GM06990 (cell line): ENCODE data around the gene PTPRN2.

ENCODE experiments used
- DNase-seq: peaks from one replicate; pipeline ENCODE4 v3.0.0-alpha.2; 2011; ENCODE audit not compliant: insufficient read length; ENCODE audit errors: extremely low read depth
- H3K27me3 ChIP-seq: replicated peaks from 2 replicates; pipeline ENCODE4 v1.6.0; 2011; ENCODE audit warnings: low read length; ENCODE audit not compliant: control insufficient read depth, insufficient read depth
- H3K36me3 ChIP-seq: 2 replicates; pipeline ENCODE4 v1.5.1; 2011; ENCODE audit warnings: low read length; ENCODE audit not compliant: control insufficient read depth, insufficient read depth
- H3K4me3 ChIP-seq: replicated peaks from 2 replicates; pipeline ENCODE4 v1.5.1; 2011; ENCODE audit warnings: low read depth, mild to moderate bottlenecking, control low read depth, low read length
- TF ChIP-seq, protein P1 (sequence below): IDR thresholded peaks from 2 replicates; pipeline ENCODE4 v1.5.1; 2011; ENCODE audit warnings: low read length, control low read depth, mild to moderate bottlenecking, inconsistent platforms; ENCODE audit not compliant: insufficient read depth, poor library complexity, severe bottlenecking

Gene PTPRN2

DNA sequence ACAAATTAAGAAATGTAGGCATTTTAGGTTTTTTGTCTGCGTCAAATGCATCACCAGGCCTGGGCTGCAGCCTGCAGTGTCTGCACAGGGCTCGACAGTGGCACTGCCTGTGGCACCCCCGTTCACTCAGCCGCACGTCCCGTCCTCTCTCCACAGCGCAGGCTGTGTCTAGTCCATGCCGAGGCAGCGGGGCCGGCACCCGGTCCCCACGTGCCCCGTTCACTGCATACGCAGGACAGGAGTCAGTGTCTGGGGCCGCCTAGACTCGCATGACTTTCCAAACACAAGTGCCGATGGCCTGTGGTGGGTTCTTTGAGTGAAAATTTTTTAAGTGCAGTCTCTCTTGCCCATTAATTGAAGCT, 446.4 kb downstream of the PTPRN2 start:
- H3K4me3 ChIP-seq: no peak overlapping the region
- TF ChIP-seq, protein P1, sequence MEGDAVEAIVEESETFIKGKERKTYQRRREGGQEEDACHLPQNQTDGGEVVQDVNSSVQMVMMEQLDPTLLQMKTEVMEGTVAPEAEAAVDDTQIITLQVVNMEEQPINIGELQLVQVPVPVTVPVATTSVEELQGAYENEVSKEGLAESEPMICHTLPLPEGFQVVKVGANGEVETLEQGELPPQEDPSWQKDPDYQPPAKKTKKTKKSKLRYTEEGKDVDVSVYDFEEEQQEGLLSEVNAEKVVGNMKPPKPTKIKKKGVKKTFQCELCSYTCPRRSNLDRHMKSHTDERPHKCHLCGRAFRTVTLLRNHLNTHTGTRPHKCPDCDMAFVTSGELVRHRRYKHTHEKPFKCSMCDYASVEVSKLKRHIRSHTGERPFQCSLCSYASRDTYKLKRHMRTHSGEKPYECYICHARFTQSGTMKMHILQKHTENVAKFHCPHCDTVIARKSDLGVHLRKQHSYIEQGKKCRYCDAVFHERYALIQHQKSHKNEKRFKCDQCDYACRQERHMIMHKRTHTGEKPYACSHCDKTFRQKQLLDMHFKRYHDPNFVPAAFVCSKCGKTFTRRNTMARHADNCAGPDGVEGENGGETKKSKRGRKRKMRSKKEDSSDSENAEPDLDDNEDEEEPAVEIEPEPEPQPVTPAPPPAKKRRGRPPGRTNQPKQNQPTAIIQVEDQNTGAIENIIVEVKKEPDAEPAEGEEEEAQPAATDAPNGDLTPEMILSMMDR: no peak
- no peak for DNase-seq
- H3K27me3 ChIP-seq: no peaks in the 10 kb centered on the region
- no peaks in the 10 kb centered on the region for H3K36me3 ChIP-seq

DNA sequence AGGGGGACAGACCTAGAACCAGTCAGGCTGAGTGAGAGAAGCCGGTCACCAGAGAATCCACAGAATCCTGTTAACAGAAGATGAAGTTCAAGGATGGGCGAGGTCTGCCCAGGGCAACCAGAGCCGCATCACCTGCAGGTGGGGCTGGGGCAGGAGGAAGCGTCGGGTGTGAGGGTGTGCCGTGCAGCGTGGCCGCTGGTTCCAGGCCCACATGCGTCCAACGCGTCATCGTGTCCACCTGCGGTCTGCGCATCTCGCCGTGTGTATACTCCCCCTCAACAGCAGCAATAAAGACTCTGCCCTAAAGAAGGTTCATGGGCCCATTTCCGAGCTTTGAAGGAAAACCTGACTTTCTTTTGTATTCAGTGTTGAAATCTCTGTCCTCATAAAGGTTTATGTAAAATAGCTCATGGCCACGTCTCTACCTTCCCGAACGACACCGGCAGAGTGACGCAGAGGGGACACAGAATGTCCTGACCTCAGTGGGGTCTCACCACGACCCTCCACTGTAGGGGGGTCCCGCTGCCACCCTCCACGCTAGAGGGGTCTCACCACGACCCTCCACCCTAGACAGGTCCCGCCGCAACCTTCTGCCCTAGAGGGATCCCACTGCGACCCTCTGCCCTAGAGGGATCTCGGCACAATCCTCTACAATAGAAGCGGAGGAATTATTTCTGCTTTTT, 446.9 kb downstream of the PTPRN2 start:
- TF ChIP-seq, protein P1: no peak
- Histone ChIP-seq H3K36me3 (no peaks in the 10 kb centered on the region), H3K27me3 (no peaks in the 10 kb centered on the region), H3K4me3 (no peak overlapping the region)
- no peak for DNase-seq

DNA sequence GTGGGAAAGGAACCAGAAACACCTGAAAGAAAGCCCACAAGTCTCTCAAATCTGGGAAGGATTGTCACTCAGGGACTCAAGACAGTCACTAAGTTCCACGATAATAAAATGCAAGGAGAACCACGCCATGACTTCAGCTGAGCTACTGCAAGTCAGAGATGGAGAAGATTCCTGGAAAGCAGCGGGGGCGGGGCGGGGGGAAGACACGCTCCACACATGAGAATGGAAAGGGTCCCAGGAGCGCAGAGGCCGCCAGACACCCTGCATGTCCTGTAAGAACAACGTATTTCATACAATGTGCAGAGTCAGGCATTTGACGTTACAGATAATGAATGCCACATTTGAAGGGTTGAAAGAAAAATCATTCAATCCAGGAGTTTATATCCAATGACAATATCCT, 448.1 kb downstream of the PTPRN2 start:
- Histone ChIP-seq H3K36me3 (no peaks in the 10 kb centered on the region), H3K4me3 (no peak overlapping the region), H3K27me3 (no peaks in the 10 kb centered on the region)
- no peak for DNase-seq
- TF ChIP-seq, protein P1: no peak

DNA sequence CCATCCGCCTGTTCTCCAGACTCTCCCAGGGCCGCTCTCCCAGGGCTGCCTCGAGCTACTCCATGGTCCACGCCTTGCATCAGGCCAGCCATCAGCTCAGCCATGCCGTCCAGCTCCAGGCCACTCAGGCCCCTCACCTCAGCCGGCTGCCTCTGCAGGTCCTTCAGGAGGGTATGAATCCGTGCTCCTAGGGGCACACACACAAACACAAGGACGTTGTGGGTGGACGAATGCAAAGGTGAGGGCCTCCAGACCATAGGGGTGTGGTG, 449.4 kb downstream of the PTPRN2 start:
- TF ChIP-seq, protein P1: no peak
- no peaks in the 10 kb centered on the region for H3K36me3 ChIP-seq
- no peak overlapping the region for H3K4me3 ChIP-seq
- no peak for DNase-seq
- H3K27me3 ChIP-seq: no peaks in the 10 kb centered on the region

- no peak for DNase-seq
- Histone ChIP-seq H3K36me3 (no peaks in the 10 kb centered on the region), H3K27me3 (no peaks in the 10 kb centered on the region)
Measured at GRCh38 chr7:158137516-158138328, 449.9 kb downstream of the PTPRN2 start.

More at GRCh38 chr7:158137516-158138328, 449.9 kb downstream of the PTPRN2 start:
- TF ChIP-seq, protein P1: no peak
- H3K4me3 ChIP-seq: no peak overlapping the region
